GM21390 (cell line): Measurements from ENCODE around the gene LY86.

Experiments
- ATAC-seq: cut with Tn5 transposase; IDR thresholded peaks from one replicate; pipeline ENCODE4 v1.9.1; 2021; ENCODE audit not compliant: unreplicated experiment

Gene LY86

GRCh38 chr6:6699741-6700367, 111.3 kb downstream of the LY86 start:
- no peak for ATAC-seq

GRCh38 chr6:6700407-6701270, 112.1 kb downstream of the LY86 start:
- no peak for ATAC-seq

DNA sequence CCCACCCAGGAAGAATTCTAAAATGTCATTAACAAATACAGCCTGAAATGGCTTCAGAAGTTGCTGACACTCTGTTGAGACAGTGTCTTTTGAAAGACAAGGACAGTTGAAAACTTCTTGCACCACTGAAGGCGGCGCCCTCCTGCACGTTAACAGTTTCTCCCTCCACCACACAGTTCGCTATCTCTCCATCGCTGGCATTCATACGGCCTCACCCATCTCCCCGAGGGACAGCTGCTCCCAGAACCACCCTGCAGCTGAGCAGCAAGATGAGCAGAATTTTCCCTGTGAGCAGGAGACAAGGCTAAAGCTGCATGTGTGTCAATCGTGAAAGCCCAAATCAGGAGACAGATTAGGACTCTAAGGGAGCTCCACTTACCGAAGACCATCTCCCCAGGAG, 113.3 kb downstream of the LY86 start:
- no peak for ATAC-seq

- no peak for ATAC-seq
These were observed 115.2 kb downstream of the LY86 start for GRCh38 chr6:6703699-6704098.
